Hepatocyte (in vitro differentiated cells): Measurements from ENCODE around the gene PAX3.

ENCODE experiments used
- CTCF ChIP-seq: fragments of 200-600 bp; sonication (generic); IDR thresholded peaks from 2 replicates; pipeline ENCODE4 v1.5.1; 2016; ENCODE audit warnings: antibody characterized with exemption, mild to moderate bottlenecking; ENCODE audit not compliant: poor library complexity
- EZH2 ChIP-seq: fragments of 200-600 bp; sonication (generic); IDR thresholded peaks from 2 replicates; pipeline ENCODE4 v1.6.1; 2016; ENCODE audit warnings: antibody characterized with exemption, mild to moderate bottlenecking, borderline replicate concordance
- EZH2phosphoT487 ChIP-seq: fragments of 200-600 bp; sonication (generic); IDR thresholded peaks from one replicate; pipeline ENCODE4 v1.6.1; 2018; ENCODE audit warnings: antibody characterized with exemption, mild to moderate bottlenecking, low read depth, moderate library complexity; ENCODE audit not compliant: unreplicated experiment, severe bottlenecking

GRCh38 chr2:222322236-222322635, 23.4 kb upstream of the PAX3 start:
- no peak for TF ChIP-seq EZH2
- TF ChIP-seq CTCF = no peak
- no peak for TF ChIP-seq EZH2phosphoT487
